Ishikawa (cell line): ENCODE results near the gene NDUFV1.

Source experiments
- CEBPB ChIP-seq: IDR thresholded peaks from 2 replicates; pipeline ENCODE4 v1.6.1; 2012
- RAD21 ChIP-seq: IDR thresholded peaks from 2 replicates; pipeline ENCODE4 v1.6.1; 2012; ENCODE audit warnings: low read depth
- TAF1 ChIP-seq: IDR thresholded peaks from 2 replicates; pipeline ENCODE4 v1.6.1; 2012; ENCODE audit warnings: low read depth, mild to moderate bottlenecking
- TF ChIP-seq, protein P1 (sequence below): IDR thresholded peaks from 2 replicates; pipeline ENCODE4 v1.6.1; 2012; ENCODE audit warnings: low read depth, mild to moderate bottlenecking
- TF ChIP-seq, protein P2 (sequence below): IDR thresholded peaks from 2 replicates; pipeline ENCODE4 v1.6.1; 2012

DNA sequence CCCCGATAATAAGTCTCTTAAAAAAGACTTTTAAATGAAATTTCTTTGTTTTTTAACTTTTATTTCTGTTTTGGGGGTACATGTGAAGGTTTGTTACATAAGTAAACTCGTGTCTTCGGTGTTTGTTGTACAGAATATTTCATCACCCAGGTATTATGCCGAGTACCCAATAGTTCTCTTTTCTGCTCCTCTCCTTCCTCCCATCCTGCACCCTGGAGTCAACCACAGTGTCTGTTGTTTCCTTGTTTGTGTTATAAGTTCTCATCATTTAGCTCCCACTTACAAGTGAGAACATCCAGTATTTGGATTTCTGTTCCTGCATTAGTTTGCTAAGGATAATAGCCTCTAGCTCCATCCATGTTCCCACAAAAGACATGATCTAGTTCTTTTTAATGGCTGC lies 24.7 kb upstream of the NDUFV1 start:
- TF ChIP-seq, protein P1, sequence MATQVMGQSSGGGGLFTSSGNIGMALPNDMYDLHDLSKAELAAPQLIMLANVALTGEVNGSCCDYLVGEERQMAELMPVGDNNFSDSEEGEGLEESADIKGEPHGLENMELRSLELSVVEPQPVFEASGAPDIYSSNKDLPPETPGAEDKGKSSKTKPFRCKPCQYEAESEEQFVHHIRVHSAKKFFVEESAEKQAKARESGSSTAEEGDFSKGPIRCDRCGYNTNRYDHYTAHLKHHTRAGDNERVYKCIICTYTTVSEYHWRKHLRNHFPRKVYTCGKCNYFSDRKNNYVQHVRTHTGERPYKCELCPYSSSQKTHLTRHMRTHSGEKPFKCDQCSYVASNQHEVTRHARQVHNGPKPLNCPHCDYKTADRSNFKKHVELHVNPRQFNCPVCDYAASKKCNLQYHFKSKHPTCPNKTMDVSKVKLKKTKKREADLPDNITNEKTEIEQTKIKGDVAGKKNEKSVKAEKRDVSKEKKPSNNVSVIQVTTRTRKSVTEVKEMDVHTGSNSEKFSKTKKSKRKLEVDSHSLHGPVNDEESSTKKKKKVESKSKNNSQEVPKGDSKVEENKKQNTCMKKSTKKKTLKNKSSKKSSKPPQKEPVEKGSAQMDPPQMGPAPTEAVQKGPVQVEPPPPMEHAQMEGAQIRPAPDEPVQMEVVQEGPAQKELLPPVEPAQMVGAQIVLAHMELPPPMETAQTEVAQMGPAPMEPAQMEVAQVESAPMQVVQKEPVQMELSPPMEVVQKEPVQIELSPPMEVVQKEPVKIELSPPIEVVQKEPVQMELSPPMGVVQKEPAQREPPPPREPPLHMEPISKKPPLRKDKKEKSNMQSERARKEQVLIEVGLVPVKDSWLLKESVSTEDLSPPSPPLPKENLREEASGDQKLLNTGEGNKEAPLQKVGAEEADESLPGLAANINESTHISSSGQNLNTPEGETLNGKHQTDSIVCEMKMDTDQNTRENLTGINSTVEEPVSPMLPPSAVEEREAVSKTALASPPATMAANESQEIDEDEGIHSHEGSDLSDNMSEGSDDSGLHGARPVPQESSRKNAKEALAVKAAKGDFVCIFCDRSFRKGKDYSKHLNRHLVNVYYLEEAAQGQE = no peak
- TF ChIP-seq CEBPB = no peak
- TF ChIP-seq, protein P2, sequence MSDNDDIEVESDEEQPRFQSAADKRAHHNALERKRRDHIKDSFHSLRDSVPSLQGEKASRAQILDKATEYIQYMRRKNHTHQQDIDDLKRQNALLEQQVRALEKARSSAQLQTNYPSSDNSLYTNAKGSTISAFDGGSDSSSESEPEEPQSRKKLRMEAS = no peak
- no peak for TF ChIP-seq TAF1
- no peak for TF ChIP-seq RAD21
